IMR-90 (cell line): ENCODE data around the gene ADM2. TPM values are rescaled to one million over a fixed set of nuclear protein-coding genes. Genes with fewer than 3 reads are reported as not detected.
"Not testable (repeated sequence)": the region's sequence is repeated elsewhere in the genome, so short reads cannot be mapped to it uniquely, and the experiment has no call there.

Experiments used
- ATAC-seq: fragments of 200-7000 bp; cut with Tn5 transposase; 2 replicates; pipeline ENCODE4 v1.9.1; 2020; ENCODE audit warnings: low read depth, mild to moderate bottlenecking, moderate library complexity
- BruUV-seq: library from RNA; stranded (reverse); fragments of 400-500 nt; replicated peaks from 2 replicates; lab custom pipeline; 2021; lab: Mats Ljungman, UMichigan
- CTCF ChIA-PET: fragments of 300-600 bp; formaldehyde crosslinking; extraction: SDS; loops from one replicate; lab custom pipeline; 2021; ENCODE audit warnings: antibody characterized with exemption; lab: Yijun Ruan, JAX
- POLR2A ChIA-PET: fragments of 300-600 bp; sonication (Branson Sonifier 250); formaldehyde crosslinking; loops from one replicate; lab custom pipeline; 2022; ENCODE audit warnings: antibody characterized with exemption; ENCODE audit not compliant: unreplicated experiment; lab: Charles Lee
- DNase-seq: peaks from one replicate; pipeline ENCODE4 v3.0.0; 2013
- H2AFZ ChIP-seq: replicated peaks from 2 replicates; pipeline ENCODE3; 2013; ENCODE audit warnings: low read length, mild to moderate bottlenecking; ENCODE audit not compliant: poor library complexity
- H2AK5ac ChIP-seq: 2 replicates; pipeline ENCODE4 v1.6.1; 2013; ENCODE audit warnings: low read depth, low read length, inconsistent platforms
- H2AK9ac ChIP-seq: replicated peaks from 2 replicates; pipeline ENCODE3; 2013; ENCODE audit warnings: mild to moderate bottlenecking, low read depth, low read length, moderate library complexity; ENCODE audit not compliant: poor library complexity
- H2BK120ac ChIP-seq: 2 replicates; pipeline ENCODE4 v1.6.1; 2013; ENCODE audit warnings: low read depth, low read length, inconsistent platforms
- H2BK15ac ChIP-seq: 3 replicates; pipeline ENCODE4 v1.6.1; 2013; ENCODE audit warnings: low read depth, low read length, inconsistent platforms
- H2BK20ac ChIP-seq: 2 replicates; pipeline ENCODE4 v1.6.1; 2013; ENCODE audit warnings: low read depth, mild to moderate bottlenecking, inconsistent platforms, low read length, moderate library complexity
- H2BK5ac ChIP-seq: 2 replicates; pipeline ENCODE4 v1.6.1; 2013; ENCODE audit warnings: mild to moderate bottlenecking, low read depth, low read length, inconsistent platforms; ENCODE audit not compliant: poor library complexity, severe bottlenecking
- H3K14ac ChIP-seq: replicated peaks from 2 replicates; pipeline ENCODE4 v1.6.1; 2013; ENCODE audit warnings: low read depth, low read length, inconsistent platforms
- H3K18ac ChIP-seq: 2 replicates; pipeline ENCODE4 v1.6.1; 2013; ENCODE audit warnings: low read depth, low read length, control low read depth
- H3K23ac ChIP-seq: 2 replicates; pipeline ENCODE4 v1.6.1; 2013; ENCODE audit warnings: low read depth, low read length, inconsistent platforms
- H3K27ac ChIP-seq: 2 replicates; pipeline ENCODE4 v1.5.1; 2013; ENCODE audit warnings: mild to moderate bottlenecking, control low read depth, low read length; ENCODE audit not compliant: insufficient read depth
- H3K27me3 ChIP-seq: 2 replicates; pipeline ENCODE4 v1.6.1; 2013; ENCODE audit warnings: low read length; ENCODE audit not compliant: control insufficient read depth, insufficient read depth
- H3K36me3 ChIP-seq: 2 replicates; pipeline ENCODE4 v1.6.1; 2013; ENCODE audit warnings: low read length, mixed read lengths; ENCODE audit not compliant: control insufficient read depth, insufficient read depth
- H3K4ac ChIP-seq: 2 replicates; pipeline ENCODE4 v1.6.1; 2013; ENCODE audit warnings: low read depth, low read length, inconsistent platforms
- H3K4me1 ChIP-seq: 2 replicates; pipeline ENCODE4 v1.6.1; 2013; ENCODE audit warnings: low read length, mixed read lengths; ENCODE audit not compliant: control insufficient read depth, insufficient read depth
- H3K4me2 ChIP-seq: 2 replicates; pipeline ENCODE4 v1.6.1; 2013; ENCODE audit warnings: low read depth, mild to moderate bottlenecking, control low read depth, low read length, moderate library complexity
- H3K4me3 ChIP-seq: 2 replicates; pipeline ENCODE4 v1.5.1; 2013; ENCODE audit warnings: low read depth, mild to moderate bottlenecking, control low read depth, low read length, moderate library complexity; ENCODE audit not compliant: insufficient read depth
- H3K56ac ChIP-seq: 2 replicates; pipeline ENCODE4 v1.6.1; 2013; ENCODE audit warnings: low read length, inconsistent platforms; ENCODE audit not compliant: insufficient read depth; ENCODE audit errors: extremely low read depth
- H3K79me1 ChIP-seq, 2 experiments: 2 replicates each; pipeline ENCODE4 v1.6.1; 2013; ENCODE audit warnings: low read length in 2 of 2, inconsistent platforms in 1 of 2, low read depth in 1 of 2
- H3K9ac ChIP-seq: 2 replicates; pipeline ENCODE4 v1.6.1; 2013; ENCODE audit warnings: low read depth, low read length, control low read depth
- H3K9me1 ChIP-seq: 2 replicates; pipeline ENCODE4 v1.6.1; 2013; ENCODE audit warnings: low read length, inconsistent platforms; ENCODE audit not compliant: insufficient read depth
- H3K9me3 ChIP-seq: 2 replicates; pipeline ENCODE4 v1.6.1; 2013; ENCODE audit warnings: low read length; ENCODE audit not compliant: control insufficient read depth, insufficient read depth
- H4K20me1 ChIP-seq: 2 replicates; pipeline ENCODE4 v1.6.1; 2013; ENCODE audit warnings: low read length, inconsistent platforms; ENCODE audit not compliant: insufficient read depth
- H4K5ac ChIP-seq: 2 replicates; pipeline ENCODE4 v1.6.1; 2013; ENCODE audit warnings: mild to moderate bottlenecking, low read depth, low read length, control low read depth
- H4K8ac ChIP-seq, 2 experiments: 2 replicates each; pipeline ENCODE4 v1.6.1; 2013; ENCODE audit warnings: low read depth in 2 of 2, low read length in 2 of 2, control low read depth in 1 of 2, inconsistent platforms in 1 of 2
- H4K91ac ChIP-seq: 2 replicates; pipeline ENCODE4 v1.6.1; 2013; ENCODE audit warnings: low read depth, low read length, inconsistent platforms; ENCODE audit not compliant: insufficient read depth
- MAFK ChIP-seq: IDR thresholded peaks from 2 replicates; pipeline ENCODE4 v1.6.1; 2012; ENCODE audit warnings: low read depth, low read length, improper control_type of control experiment
- SMC3 ChIP-seq: fragments of 150-350 bp; IDR thresholded peaks from 2 replicates; pipeline ENCODE4 v1.6.1; 2016; ENCODE audit warnings: low read depth, mild to moderate bottlenecking, antibody characterized with exemption, low read length, moderate library complexity
- WGBS, 2 experiments: methylation state at CpG; one replicate each; pipeline versions ENCODE4 v1.1.5 to v1.1.7; 2013; ENCODE audit warnings: missing lambda C conversion rate in 2 of 2; ENCODE audit not compliant: insufficient read length in 1 of 2; ENCODE audit errors: extremely low coverage in 2 of 2; 5-methylcytosine and 5-hydroxymethylcytosine counted together
- dilution Hi-C: fragments of 300-500 bp; cut with HindIII; formaldehyde crosslinking; loops from one replicate; pipeline ENCODE4 v1.14.3; 2018; ENCODE audit warnings: low sequenced_read_pairs; ENCODE audit not compliant: unreplicated experiment
- in situ Hi-C: fragments of 300-500 bp; cut with MboI; formaldehyde crosslinking; loops from 3 replicates; pipeline ENCODE4 v1.14.3; 2019; ENCODE audit warnings: low sequenced_read_pairs, inconsistent platforms, mixed read lengths
- intact Hi-C: fragments of 100-400 bp; cut with micrococcal nuclease; formaldehyde crosslinking; loops from 2 replicates; pipeline ENCODE4 v1.10.0; 2022
- polyA plus RNA-seq, 3 experiments: library from polyadenylated mRNA; depleted of rRNA; stranded (reverse); fragments of >200 nt; gene quantifications; 2 replicates each; pipeline ENCODE4 v1.2.3, GENCODE V29; 2012; ENCODE audit warnings: low replicate concordance in 1 of 3
- total RNA-seq: library from RNA; depleted of rRNA; stranded (reverse); fragments of >200 nt; gene quantifications from 2 replicates; pipeline ENCODE4 v1.2.3, GENCODE V29; 2012

The ADM2 gene
- total and polyA plus RNA-seq, 2 of the 4 experiments (the other 2 are of a cell fraction) = 0.18 to 2.3 TPM

DNA sequence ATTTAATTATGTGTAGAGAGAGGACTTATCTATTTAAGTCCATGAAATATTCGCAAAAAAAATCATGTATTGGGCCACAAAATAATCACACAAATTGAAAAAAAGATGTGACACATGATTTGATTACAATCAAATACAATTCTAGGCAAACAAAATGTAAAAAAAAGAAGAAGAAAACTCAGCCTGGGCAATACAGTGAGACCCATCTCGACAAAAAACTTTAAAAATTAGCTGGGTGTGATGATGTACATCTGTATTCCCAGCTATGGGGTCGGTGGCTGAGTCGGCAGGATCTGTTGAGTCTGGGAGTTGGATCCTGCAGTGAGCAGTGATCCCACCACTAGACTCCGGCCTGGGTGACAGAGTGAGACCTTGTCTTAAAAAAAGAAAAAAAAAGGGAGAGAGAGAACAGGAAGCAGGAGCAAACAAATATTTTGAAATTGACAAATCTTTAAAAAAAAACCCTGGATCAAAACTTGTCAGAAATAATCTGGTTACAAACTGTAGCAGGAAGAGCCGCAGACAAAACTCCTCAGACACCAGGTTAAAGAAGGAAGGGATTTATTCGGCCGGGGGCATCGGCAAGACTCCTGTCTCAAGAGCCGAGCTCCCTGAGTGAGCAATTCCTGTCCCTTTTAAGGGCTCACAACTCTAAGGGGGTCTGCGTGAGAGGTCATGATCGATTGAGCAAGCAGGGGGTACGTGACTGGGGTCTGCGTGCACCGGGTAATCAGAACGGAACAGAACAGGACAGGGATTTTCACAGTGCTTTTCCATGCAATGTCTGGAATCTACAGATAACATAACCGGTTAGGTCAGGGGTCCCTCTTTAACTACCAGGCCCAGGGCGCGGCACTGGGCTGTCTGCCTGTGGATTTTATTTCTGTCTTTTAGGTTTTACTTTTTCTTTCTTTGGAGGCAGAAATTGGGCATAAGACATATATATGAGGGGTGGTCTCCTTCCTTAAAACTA is 51.8 kb downstream of the ADM2 start (continued):
- TF ChIP-seq SMC3 = no peak
- TF ChIP-seq MAFK = no peak

DNA sequence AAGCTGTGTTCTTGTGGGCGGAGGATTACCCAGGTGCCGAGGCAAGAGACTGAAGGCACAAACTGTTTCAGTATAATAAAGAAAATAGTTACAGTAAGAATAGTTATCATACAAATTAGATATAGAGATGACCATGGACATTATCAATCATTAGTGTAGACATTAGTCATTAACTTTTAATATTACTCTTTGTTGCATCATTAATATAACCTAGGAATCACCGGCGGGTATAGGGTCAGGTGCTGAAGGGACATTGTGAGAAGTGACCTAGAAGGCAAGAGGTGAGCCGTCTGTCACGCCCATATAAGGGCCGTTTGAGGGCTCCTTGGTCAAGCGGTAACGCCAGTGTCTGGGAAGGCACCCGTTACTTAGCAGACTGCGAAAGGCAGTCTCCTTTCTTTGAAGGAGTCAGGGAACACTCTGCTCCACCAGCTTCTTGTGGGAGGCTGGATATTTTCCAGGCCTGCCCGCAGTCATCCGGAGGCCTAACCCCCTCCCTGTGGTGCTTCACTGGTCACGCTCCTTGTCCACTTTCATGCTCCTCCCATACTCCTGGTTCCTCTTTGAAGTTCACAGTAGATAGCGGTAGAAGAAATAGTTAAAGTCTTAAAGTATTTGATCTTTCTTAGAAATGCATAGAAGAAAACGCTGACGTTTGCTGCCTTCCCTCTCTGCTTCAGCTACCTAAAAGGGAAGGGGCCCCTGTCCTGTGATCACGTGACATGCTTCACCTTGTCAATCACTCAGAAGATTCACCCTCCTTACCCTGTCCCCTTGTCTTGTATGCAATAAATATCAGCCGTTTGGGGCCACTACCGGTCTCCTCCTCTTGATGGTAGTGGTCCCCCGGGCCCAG is 52.7 kb downstream of the ADM2 start:
- H2AK5ac ChIP-seq, dilution Hi-C loops, H4K20me1 ChIP-seq, H4K8ac ChIP-seq, H3K27me3 ChIP-seq, H3K36me3 ChIP-seq, H3K4ac ChIP-seq, H3K4me2 ChIP-seq, BruUV-seq, CTCF ChIA-PET, H2BK5ac ChIP-seq, H3K56ac ChIP-seq, H3K9me1 ChIP-seq, H3K14ac ChIP-seq, H2AFZ ChIP-seq, H3K27ac ChIP-seq, H3K9ac ChIP-seq, H3K4me3 ChIP-seq, H2BK20ac ChIP-seq, H4K91ac ChIP-seq, ATAC-seq, H2BK15ac ChIP-seq, H3K79me1 ChIP-seq, H3K9me3 ChIP-seq, H2AK9ac ChIP-seq, H2BK120ac ChIP-seq, in situ Hi-C loops, H3K23ac ChIP-seq, H4K5ac ChIP-seq, H3K18ac ChIP-seq, DNase-seq, intact Hi-C loops: not testable (repeated sequence)
- WGBS, 2 experiments = no CpG with 5 or more reads among the region's 21 CpGs
- H3K4me1 ChIP-seq = peaks cover 16% of the 10 kb centered on the region
- POLR2A ChIA-PET = interaction anchor here (0.5 kb wide), 1 partner anchor 371 kb away, joined by 4 read pairs; no protein-coding TSS in a partner anchor
